ENCODE results near the gene SLC19A2. TPM values are rescaled to one million over a fixed set of nuclear protein-coding genes. Genes with fewer than 3 reads are reported as not detected.
A peak's percentile ranks its signal among the peaks of the same experiment; 100 is the strongest.

SLC19A2 gene
- total RNA-seq, 2 experiments from 2014 or later: 3.6 to 3.7 TPM

DNA sequence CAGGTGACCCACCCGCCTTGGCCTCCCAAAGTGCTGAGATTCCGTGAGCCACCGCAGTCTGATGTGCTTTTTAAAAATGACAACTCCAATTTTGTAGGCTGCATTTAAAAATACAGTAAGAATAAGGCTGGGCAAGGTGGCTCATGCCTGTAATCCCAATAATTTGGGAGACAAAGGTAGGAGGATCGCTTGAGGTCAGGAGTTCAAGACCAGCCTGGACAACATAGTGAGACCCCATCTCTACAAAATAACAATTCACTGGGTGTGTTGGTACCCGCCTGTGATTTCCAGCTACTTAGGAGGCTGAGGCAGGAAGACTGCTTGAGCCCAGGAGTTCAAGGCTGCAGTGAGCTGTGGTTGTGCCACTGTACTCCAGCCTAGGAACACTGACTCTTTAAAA is 23.4 kb downstream of the SLC19A2 start:
- Mint-ChIP-seq H3K36me3 (ENCODE audit: low read depth) (peaks cover 5% of the 10 kb centered on the region), H3K27ac (no peak overlapping the region), H3K27me3 (peaks cover 18% of the 10 kb centered on the region), H3K4me3 (no peak overlapping the region), H3K9me3 (no peaks in the 10 kb centered on the region), H3K4me1 (ENCODE audit: low read depth) (peaks cover 17% of the 10 kb centered on the region)
- no peak overlapping the region for H3K27ac ChIP-seq (ENCODE audit: low read depth in 1 of 2, low read length in 2 of 2)
- peaks cover under 1 to 3% of the 10 kb centered on the region in 2 experiments for H3K9me3 ChIP-seq (ENCODE audit: control insufficient read depth in 1 of 2, insufficient read depth in 1 of 2, low read length in 2 of 2)
- no peak for DNase-seq
- TF ChIP-seq CTCF (IDR thresholded peaks at IDR 0.05): no peak
- no peaks in the 10 kb centered on the region for H3K36me3 ChIP-seq (ENCODE audit: insufficient read depth, low read length)
- ChIA-PET CTCF (no interaction called here), POLR2A (no interaction called here)
- ATAC-seq (ENCODE audit: poor library complexity): no peak
- H3K4me1 ChIP-seq (ENCODE audit: insufficient read depth, low read length): peaks cover 5% of the 10 kb centered on the region
- H3K27me3 ChIP-seq (ENCODE audit: control insufficient read depth in 1 of 2, insufficient read depth in 2 of 2, low read length in 2 of 2): peaks cover 0 to 8% of the 10 kb centered on the region in 2 experiments
- no peak overlapping the region for H3K4me3 ChIP-seq (ENCODE audit: low read length)
- intact Hi-C loops (cut with DNase I, micrococcal nuclease): loop anchor here in 1 of 2 experiments (10.0 kb wide), 1 partner anchor 252 kb away; the partner anchor contains the start of gene SELL

DNA sequence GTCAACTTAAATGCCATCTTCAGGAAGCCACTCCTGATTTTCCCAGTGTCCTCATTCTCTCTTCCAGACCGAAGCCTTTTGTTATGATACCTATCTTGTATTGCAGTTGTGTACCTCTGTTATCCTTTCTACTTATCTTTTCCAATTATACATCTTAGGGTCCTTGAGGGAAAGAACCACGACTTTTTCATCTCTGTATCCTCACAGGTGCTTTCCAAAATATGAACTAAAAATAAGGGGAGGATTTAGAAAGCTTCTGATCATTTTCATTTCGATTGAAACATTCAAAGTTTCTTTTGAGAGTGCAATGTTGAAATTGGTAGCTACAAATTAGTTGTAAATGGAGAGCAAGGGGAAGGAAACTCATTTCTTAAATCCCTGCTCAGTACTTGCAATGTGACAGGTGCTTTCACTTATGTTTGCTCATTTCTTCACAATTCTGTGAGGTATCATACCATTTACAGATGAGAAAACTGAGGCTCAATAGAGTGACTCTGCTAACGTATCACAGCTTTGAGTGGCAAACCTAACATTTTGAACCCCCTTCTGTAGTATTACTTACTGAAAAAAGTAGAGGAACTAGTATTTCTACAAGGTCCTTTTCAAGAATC is 24.2 kb downstream of the SLC19A2 start:
- Histone ChIP-seq H3K9me3 (ENCODE audit: control insufficient read depth in 1 of 2, insufficient read depth in 1 of 2, low read length in 2 of 2) (peaks cover 3 to 9% of the 10 kb centered on the region in 2 experiments), H3K4me1 (ENCODE audit: insufficient read depth, low read length) (peaks cover 5% of the 10 kb centered on the region), H3K27me3 (ENCODE audit: control insufficient read depth in 1 of 2, insufficient read depth in 2 of 2, low read length in 2 of 2) (peaks cover 0 to 16% of the 10 kb centered on the region in 2 experiments), H3K4me3 (ENCODE audit: low read length) (no peak overlapping the region), H3K27ac (ENCODE audit: low read depth in 1 of 2, low read length in 2 of 2) (no peak overlapping the region), H3K36me3 (ENCODE audit: insufficient read depth, low read length) (no peaks in the 10 kb centered on the region)
- peaks cover 7% of the 10 kb centered on the region for H3K9me3 Mint-ChIP-seq
- CTCF ChIA-PET: no interaction called here
- H3K4me1 Mint-ChIP-seq (ENCODE audit: low read depth): peaks cover 17% of the 10 kb centered on the region
- ATAC-seq (ENCODE audit: poor library complexity) (no peak), DNase-seq (no peak)
- peaks cover 5% of the 10 kb centered on the region for H3K36me3 Mint-ChIP-seq (ENCODE audit: low read depth)
- no peak overlapping the region for H3K27ac Mint-ChIP-seq
- POLR2A ChIA-PET: interaction anchor here (1.3 kb wide), 1 partner anchor 10 kb away, joined by 3 read pairs; no protein-coding TSS in a partner anchor
- intact Hi-C loops (cut with DNase I, micrococcal nuclease): loop anchor here in 1 of 2 experiments (10.0 kb wide), 1 partner anchor 253 kb away; the partner anchor contains the start of gene SELL
- TF ChIP-seq CTCF (IDR thresholded peaks at IDR 0.05): no peak
- peaks cover 24% of the 10 kb centered on the region for H3K27me3 Mint-ChIP-seq
- H3K4me3 Mint-ChIP-seq: peak overlapping the region; percentile 18

DNA sequence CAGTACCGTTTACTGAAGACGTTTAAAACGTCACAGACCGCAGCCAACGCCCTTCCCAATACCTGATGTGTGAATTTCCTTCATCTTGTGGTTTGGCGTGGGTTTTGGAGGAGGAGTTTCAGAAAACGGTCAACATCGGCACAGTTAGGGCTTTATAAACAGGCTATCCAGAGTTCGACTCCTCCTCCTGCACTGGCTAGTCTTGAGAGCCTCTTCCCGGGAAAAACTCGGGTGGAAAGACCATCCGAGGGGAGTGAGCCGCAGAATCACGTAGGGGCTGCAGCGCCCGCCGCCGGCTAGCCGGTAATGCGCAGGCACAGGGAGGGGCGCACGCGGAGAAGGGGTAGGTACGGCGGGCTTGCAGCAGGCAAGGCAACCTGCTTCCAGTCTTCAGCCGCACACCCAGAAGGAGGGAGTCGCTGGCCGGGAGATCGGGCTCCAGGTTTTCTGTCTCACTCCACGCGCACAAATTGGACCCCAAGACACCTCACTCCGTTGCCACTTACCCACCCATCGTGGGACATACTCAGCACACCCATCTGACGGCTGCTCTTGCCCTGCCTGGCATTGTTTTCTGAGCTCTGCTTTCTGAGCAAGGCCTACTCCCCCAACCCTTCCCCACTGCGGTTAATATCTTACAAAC is 25.4 kb downstream of the SLC19A2 start:
- H3K4me3 Mint-ChIP-seq: peak overlapping the region; percentile 70
- Histone ChIP-seq H3K36me3 (ENCODE audit: insufficient read depth, low read length) (no peaks in the 10 kb centered on the region), H3K27ac (ENCODE audit: low read depth in 1 of 2, low read length in 2 of 2) (no peak overlapping the region), H3K9me3 (ENCODE audit: control insufficient read depth in 1 of 2, insufficient read depth in 1 of 2, low read length in 2 of 2) (peaks cover 3 to 9% of the 10 kb centered on the region in 2 experiments), H3K4me3 (ENCODE audit: low read length) (peak overlapping the region; percentile 46), H3K4me1 (ENCODE audit: insufficient read depth, low read length) (peaks cover 5% of the 10 kb centered on the region), H3K27me3 (ENCODE audit: control insufficient read depth in 1 of 2, insufficient read depth in 2 of 2, low read length in 2 of 2) (peaks cover 0 to 16% of the 10 kb centered on the region in 2 experiments)
- no peaks in the 10 kb centered on the region for H3K36me3 Mint-ChIP-seq (ENCODE audit: low read depth)
- intact Hi-C loops (cut with DNase I, micrococcal nuclease): loop anchor here in 1 of 2 experiments (10.0 kb wide), 1 partner anchor 254 kb away; the partner anchor contains the start of gene SELL
- H3K4me1 Mint-ChIP-seq (ENCODE audit: low read depth): peaks cover 17% of the 10 kb centered on the region
- ATAC-seq (ENCODE audit: poor library complexity) (no peak), DNase-seq (peak in 4 of 14 experiments; percentile 7 to 62 (median 35))
- H3K27ac Mint-ChIP-seq: no peak overlapping the region
- H3K9me3 Mint-ChIP-seq: peaks cover 7% of the 10 kb centered on the region
- POLR2A ChIA-PET: interaction anchor here (1.3 kb wide), 1 partner anchor 8 kb away, joined by 3 read pairs; no protein-coding TSS in a partner anchor
- no peak for TF ChIP-seq CTCF (IDR thresholded peaks at IDR 0.05)
- CTCF ChIA-PET: no interaction called here
- H3K27me3 Mint-ChIP-seq: peaks cover 24% of the 10 kb centered on the region
